ENCODE measurements around the gene PGLYRP3. TPM values are rescaled to one million over a fixed set of nuclear protein-coding genes. Genes with fewer than 3 reads are reported as not detected.
"Not testable (repeated sequence)": the region's sequence is repeated elsewhere in the genome, so short reads cannot be mapped to it uniquely, and the experiment has no call there.

The PGLYRP3 gene
- total RNA-seq, 5 donors from 2014 or later (not counting 1 experiment from before 2014, with no cell fraction given): not detected

- H3K27ac Mint-ChIP-seq; ATAC-seq (replicated peaks in 1 of 4); H3K9me3 ChIP-seq; H3K4me1 Mint-ChIP-seq; H3K4me3 Mint-ChIP-seq; DNase-seq; CTCF ChIA-PET; H3K36me3 ChIP-seq (ENCODE audit: control insufficient read depth in 2 of 2, extremely low read depth in 1 of 2, insufficient read depth in 1 of 2, low read length in 1 of 2); H3K4me1 ChIP-seq (ENCODE audit: control insufficient read depth in 1 of 2, extremely low read depth in 1 of 2, insufficient read depth in 2 of 2, low read length in 2 of 2); H3K27ac ChIP-seq (ENCODE audit: low read length); POLR2A ChIA-PET; H3K36me3 Mint-ChIP-seq; H3K4me3 ChIP-seq (ENCODE audit: control insufficient read depth in 1 of 2, extremely low read depth in 1 of 2, low read length in 1 of 2): not testable (repeated sequence)
- H3K27me3 ChIP-seq (replicated peaks in 1 of 2; ENCODE audit: control insufficient read depth in 2 of 2, extremely low read depth in 1 of 2, insufficient read depth in 2 of 2, low read length in 1 of 2): peaks cover 0 to 19% of the 10 kb centered on the region in 2 experiments
- peaks cover 14 to 39% of the 10 kb centered on the region in 2 donors for H3K27me3 Mint-ChIP-seq
- 92% methylated on average over 6 of the region's 7 CpGs for WGBS (ENCODE audit: insufficient coverage)
- H3K9me3 Mint-ChIP-seq: peaks cover 14 to 20% (median 15%) of the 10 kb centered on the region in 3 donors
Observed at GRCh38 chr1:153318145-153318544, 5.4 kb upstream of the PGLYRP3 start.

- H3K4me3 Mint-ChIP-seq; H3K9me3 ChIP-seq; H3K27ac Mint-ChIP-seq; H3K9me3 Mint-ChIP-seq; H3K4me3 ChIP-seq (ENCODE audit: control insufficient read depth in 1 of 2, extremely low read depth in 1 of 2, low read length in 1 of 2); DNase-seq; POLR2A ChIA-PET; H3K4me1 Mint-ChIP-seq; H3K36me3 ChIP-seq (ENCODE audit: control insufficient read depth in 2 of 2, extremely low read depth in 1 of 2, insufficient read depth in 1 of 2, low read length in 1 of 2); H3K27ac ChIP-seq (ENCODE audit: low read length); ATAC-seq (replicated peaks in 1 of 4); H3K4me1 ChIP-seq (ENCODE audit: control insufficient read depth in 1 of 2, extremely low read depth in 1 of 2, insufficient read depth in 2 of 2, low read length in 2 of 2); H3K36me3 Mint-ChIP-seq; CTCF ChIA-PET: not testable (repeated sequence)
- H3K27me3 Mint-ChIP-seq: peaks cover 14 to 36% of the 10 kb centered on the region in 2 donors
- peaks cover 0 to 25% of the 10 kb centered on the region in 2 experiments for H3K27me3 ChIP-seq (replicated peaks in 1 of 2; ENCODE audit: control insufficient read depth in 2 of 2, extremely low read depth in 1 of 2, insufficient read depth in 2 of 2, low read length in 1 of 2)
Observed at GRCh38 chr1:153316013-153316412, 3.3 kb upstream of the PGLYRP3 start.

GRCh38 chr1:153314388-153314787 is 1.6 kb upstream of the PGLYRP3 start:
- peaks cover 0 to 13% of the 10 kb centered on the region in 2 experiments for H3K27me3 ChIP-seq (replicated peaks in 1 of 2; ENCODE audit: control insufficient read depth in 2 of 2, extremely low read depth in 1 of 2, insufficient read depth in 2 of 2, low read length in 1 of 2)
- H3K4me1 ChIP-seq (ENCODE audit: control insufficient read depth in 1 of 2, extremely low read depth in 1 of 2, insufficient read depth in 2 of 2, low read length in 2 of 2); DNase-seq; H3K4me1 Mint-ChIP-seq; H3K36me3 Mint-ChIP-seq; H3K36me3 ChIP-seq (ENCODE audit: control insufficient read depth in 2 of 2, extremely low read depth in 1 of 2, insufficient read depth in 1 of 2, low read length in 1 of 2); H3K9me3 ChIP-seq; H3K27ac ChIP-seq (ENCODE audit: low read length); H3K4me3 Mint-ChIP-seq; H3K9me3 Mint-ChIP-seq; CTCF ChIA-PET; ATAC-seq (replicated peaks in 1 of 4); POLR2A ChIA-PET; H3K27ac Mint-ChIP-seq; H3K4me3 ChIP-seq (ENCODE audit: control insufficient read depth in 1 of 2, extremely low read depth in 1 of 2, low read length in 1 of 2): not testable (repeated sequence)
- H3K27me3 Mint-ChIP-seq: peaks cover 14 to 23% of the 10 kb centered on the region in 2 donors

- Histone ChIP-seq H3K36me3 (ENCODE audit: control insufficient read depth in 2 of 2, extremely low read depth in 1 of 2, insufficient read depth in 1 of 2, low read length in 1 of 2) (no peaks in the 10 kb centered on the region), H3K4me3 (ENCODE audit: control insufficient read depth in 1 of 2, extremely low read depth in 1 of 2, low read length in 1 of 2) (no peak overlapping the region), H3K4me1 (ENCODE audit: control insufficient read depth in 1 of 2, extremely low read depth in 1 of 2, insufficient read depth in 2 of 2, low read length in 2 of 2) (no peaks in the 10 kb centered on the region), H3K27me3 (replicated peaks in 1 of 2; ENCODE audit: control insufficient read depth in 2 of 2, extremely low read depth in 1 of 2, insufficient read depth in 2 of 2, low read length in 1 of 2) (peaks cover 0 to 18% of the 10 kb centered on the region in 2 experiments), H3K27ac (ENCODE audit: low read length) (no peak overlapping the region), H3K9me3 (no peaks in the 10 kb centered on the region)
- H3K4me3 Mint-ChIP-seq: no peak overlapping the region
- no peaks in the 10 kb centered on the region for H3K36me3 Mint-ChIP-seq
- 83% methylated on average over 2 of the region's 2 CpGs for WGBS (ENCODE audit: insufficient coverage)
- ATAC-seq (replicated peaks in 1 of 4) (no peak), DNase-seq (no peak)
- H3K4me1 Mint-ChIP-seq: no peaks in the 10 kb centered on the region
- no peak overlapping the region for H3K27ac Mint-ChIP-seq
- peaks cover 0 to 4% (median 3%) of the 10 kb centered on the region in 3 donors for H3K9me3 Mint-ChIP-seq
- ChIA-PET POLR2A (no interaction called here), CTCF (no interaction called here)
- peaks cover 14 to 18% of the 10 kb centered on the region in 2 donors for H3K27me3 Mint-ChIP-seq
Observed at GRCh38 chr1:153313288-153313687, 536 bp upstream of the PGLYRP3 start.

- Histone ChIP-seq H3K27ac (ENCODE audit: low read length) (no peak overlapping the region), H3K27me3 (replicated peaks in 1 of 2; ENCODE audit: control insufficient read depth in 2 of 2, extremely low read depth in 1 of 2, insufficient read depth in 2 of 2, low read length in 1 of 2) (peaks cover 0 to 38% of the 10 kb centered on the region in 2 experiments), H3K36me3 (ENCODE audit: control insufficient read depth in 2 of 2, extremely low read depth in 1 of 2, insufficient read depth in 1 of 2, low read length in 1 of 2) (no peaks in the 10 kb centered on the region), H3K9me3 (no peaks in the 10 kb centered on the region), H3K4me1 (ENCODE audit: control insufficient read depth in 1 of 2, extremely low read depth in 1 of 2, insufficient read depth in 2 of 2, low read length in 2 of 2) (no peaks in the 10 kb centered on the region), H3K4me3 (ENCODE audit: control insufficient read depth in 1 of 2, extremely low read depth in 1 of 2, low read length in 1 of 2) (no peak overlapping the region)
- ATAC-seq (replicated peaks in 1 of 4): no peak
- H3K27ac Mint-ChIP-seq: no peak overlapping the region
- H3K27me3 Mint-ChIP-seq: peaks cover 17 to 27% of the 10 kb centered on the region in 2 donors
- peaks cover 0 to 4% (median 0%) of the 10 kb centered on the region in 3 donors for H3K9me3 Mint-ChIP-seq
- CTCF ChIA-PET: no interaction called here
- POLR2A ChIA-PET: no interaction called here
- H3K4me1 Mint-ChIP-seq: no peaks in the 10 kb centered on the region
- DNase-seq: no peak
- H3K36me3 Mint-ChIP-seq: no peaks in the 10 kb centered on the region
- 78% methylated on average over 4 of the region's 7 CpGs for WGBS (ENCODE audit: insufficient coverage)
- H3K4me3 Mint-ChIP-seq: no peak overlapping the region
Observed at GRCh38 chr1:153310526-153310925, 2.2 kb downstream of the PGLYRP3 start.

GRCh38 chr1:153309441-153309840 is 3.3 kb downstream of the PGLYRP3 start:
- no peak overlapping the region for H3K4me3 ChIP-seq (ENCODE audit: control insufficient read depth in 1 of 2, extremely low read depth in 1 of 2, low read length in 1 of 2)
- peaks cover 0 to 38% of the 10 kb centered on the region in 2 experiments for H3K27me3 ChIP-seq (replicated peaks in 1 of 2; ENCODE audit: control insufficient read depth in 2 of 2, extremely low read depth in 1 of 2, insufficient read depth in 2 of 2, low read length in 1 of 2)
- no peak for ATAC-seq (replicated peaks in 1 of 4)
- no peak overlapping the region for H3K27ac ChIP-seq (ENCODE audit: low read length)
- WGBS (ENCODE audit: insufficient coverage): no CpG with 5 or more reads among the region's 2 CpGs
- CTCF ChIA-PET: no interaction called here
- no peaks in the 10 kb centered on the region for H3K36me3 ChIP-seq (ENCODE audit: control insufficient read depth in 2 of 2, extremely low read depth in 1 of 2, insufficient read depth in 1 of 2, low read length in 1 of 2)
- POLR2A ChIA-PET: no interaction called here
- H3K4me1 Mint-ChIP-seq: no peaks in the 10 kb centered on the region
- DNase-seq: no peak
- H3K4me3 Mint-ChIP-seq: no peak overlapping the region
- no peaks in the 10 kb centered on the region for H3K4me1 ChIP-seq (ENCODE audit: control insufficient read depth in 1 of 2, extremely low read depth in 1 of 2, insufficient read depth in 2 of 2, low read length in 2 of 2)
- peaks cover 12 to 27% of the 10 kb centered on the region in 2 donors for H3K27me3 Mint-ChIP-seq
- H3K36me3 Mint-ChIP-seq: no peaks in the 10 kb centered on the region
- H3K9me3 ChIP-seq: no peaks in the 10 kb centered on the region
- H3K27ac Mint-ChIP-seq: no peak overlapping the region
- no peaks in the 10 kb centered on the region for H3K9me3 Mint-ChIP-seq

- Histone ChIP-seq H3K9me3 (no peaks in the 10 kb centered on the region), H3K27ac (ENCODE audit: low read length) (no peak overlapping the region), H3K4me3 (ENCODE audit: control insufficient read depth in 1 of 2, extremely low read depth in 1 of 2, low read length in 1 of 2) (no peak overlapping the region), H3K4me1 (ENCODE audit: control insufficient read depth in 1 of 2, extremely low read depth in 1 of 2, insufficient read depth in 2 of 2, low read length in 2 of 2) (no peaks in the 10 kb centered on the region), H3K27me3 (replicated peaks in 1 of 2; ENCODE audit: control insufficient read depth in 2 of 2, extremely low read depth in 1 of 2, insufficient read depth in 2 of 2, low read length in 1 of 2) (peaks cover 0 to 38% of the 10 kb centered on the region in 2 experiments), H3K36me3 (ENCODE audit: control insufficient read depth in 2 of 2, extremely low read depth in 1 of 2, insufficient read depth in 1 of 2, low read length in 1 of 2) (no peaks in the 10 kb centered on the region)
- Mint-ChIP-seq H3K4me3 (no peak overlapping the region), H3K9me3 (no peaks in the 10 kb centered on the region), H3K27me3 (peaks cover 12 to 27% of the 10 kb centered on the region in 2 donors), H3K4me1 (no peaks in the 10 kb centered on the region), H3K36me3 (no peaks in the 10 kb centered on the region), H3K27ac (no peak overlapping the region)
- ChIA-PET CTCF (no interaction called here), POLR2A (no interaction called here)
- ATAC-seq (replicated peaks in 1 of 4) (no peak), DNase-seq (no peak)
- WGBS (ENCODE audit: insufficient coverage): 73% methylated on average over 2 of the region's 2 CpGs
Observed at GRCh38 chr1:153308540-153308939, 4.2 kb downstream of the PGLYRP3 start.
